Measurements from ENCODE around the gene KCNIP1.
"Not testable (repeated sequence)": the region's sequence is repeated elsewhere in the genome, so short reads cannot be mapped to it uniquely, and the experiment has no call there.

KCNIP1 gene

GRCh38 chr5:170757182-170757601, 253.4 kb downstream of the KCNIP1 start:
- DNase-seq: no peak

DNA sequence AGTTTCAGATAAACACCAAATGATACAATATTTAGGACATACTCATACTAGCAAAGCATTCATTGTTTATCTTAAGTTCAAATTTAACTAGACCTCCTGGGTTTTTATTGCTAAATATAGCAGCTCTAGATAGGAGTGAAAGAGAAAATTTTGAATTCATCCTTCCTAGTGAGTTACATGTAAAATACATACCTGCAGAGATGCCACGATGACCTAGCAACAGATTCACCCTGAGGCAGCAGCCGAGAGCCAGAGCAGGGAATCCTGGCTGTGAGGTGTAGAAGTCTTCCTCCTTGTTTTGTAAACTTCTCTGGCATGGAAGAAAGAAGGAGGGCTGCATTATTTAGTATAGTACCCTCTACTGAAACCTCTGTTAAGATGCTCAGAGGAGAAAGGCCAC, 253.8 kb downstream of the KCNIP1 start:
- no peak for DNase-seq

- no peak for DNase-seq
Observed at GRCh38 chr5:170758481-170758880, 254.7 kb downstream of the KCNIP1 start.

GRCh38 chr5:170760113-170760512, 256.3 kb downstream of the KCNIP1 start:
- no peak for DNase-seq

- no peak for DNase-seq
Observed at GRCh38 chr5:170761048-170761707, 257.4 kb downstream of the KCNIP1 start.

GRCh38 chr5:170761708-170762066, 257.9 kb downstream of the KCNIP1 start:
- DNase-seq: no peak

DNA sequence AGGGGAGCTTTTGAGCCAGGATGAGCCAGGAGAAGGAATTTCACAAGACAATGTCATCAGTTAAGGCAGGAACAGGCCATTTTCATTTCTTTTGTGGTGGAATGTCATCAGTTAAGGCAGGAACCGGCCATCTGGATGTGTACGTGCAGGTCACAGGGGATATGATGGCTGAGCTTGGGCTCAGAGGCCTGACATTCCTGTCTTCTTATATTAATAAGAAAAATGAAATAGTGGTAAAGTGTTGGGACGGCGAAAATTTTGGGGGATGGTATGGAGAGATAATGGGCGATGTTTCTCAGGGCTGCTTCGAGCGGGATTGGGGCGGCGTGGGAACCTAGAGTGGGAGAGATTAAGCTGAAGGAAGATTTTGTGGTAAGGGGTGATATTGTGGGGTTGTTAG, 258.5 kb downstream of the KCNIP1 start:
- not testable (repeated sequence) for DNase-seq

DNA sequence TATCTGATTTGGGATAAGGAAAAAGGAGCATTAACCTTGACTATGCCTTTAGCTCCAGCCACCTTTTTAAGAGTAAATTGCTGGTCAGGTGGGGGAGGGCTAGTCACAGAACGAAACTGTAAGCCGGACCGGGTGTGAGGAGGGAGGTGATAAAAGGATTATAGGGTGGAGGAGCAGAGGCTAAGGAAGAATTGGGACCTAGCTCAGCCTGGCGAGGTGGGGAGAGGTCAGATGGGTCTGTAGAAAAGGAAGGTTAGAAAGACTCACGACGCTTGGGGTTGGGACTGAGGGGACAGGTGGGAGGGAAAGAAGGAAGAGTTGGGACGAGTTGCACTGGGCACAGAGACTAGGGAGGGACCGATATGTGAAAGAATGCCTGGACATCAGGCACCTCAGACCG, 262.0 kb downstream of the KCNIP1 start:
- not testable (repeated sequence) for DNase-seq

DNA sequence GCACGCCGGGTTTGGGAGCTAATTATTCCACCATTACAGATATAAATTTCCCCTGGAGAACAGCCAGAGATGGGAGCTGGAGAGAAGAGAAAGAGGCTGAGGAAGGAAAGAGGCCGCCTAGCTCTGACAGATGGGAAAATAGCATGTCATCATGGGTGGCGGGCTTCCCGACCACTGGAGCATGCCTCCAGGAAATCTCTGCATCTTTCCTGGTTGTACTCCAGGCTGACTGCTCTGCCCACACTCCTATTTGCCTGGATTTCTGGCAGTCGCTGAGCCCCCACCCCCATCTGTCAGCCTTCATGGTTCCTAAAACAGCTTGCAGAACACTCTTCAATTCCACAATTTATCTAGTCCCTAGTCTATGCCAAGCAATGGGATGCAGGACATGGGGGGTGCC, 265.4 kb downstream of the KCNIP1 start:
- no peak for DNase-seq

DNA sequence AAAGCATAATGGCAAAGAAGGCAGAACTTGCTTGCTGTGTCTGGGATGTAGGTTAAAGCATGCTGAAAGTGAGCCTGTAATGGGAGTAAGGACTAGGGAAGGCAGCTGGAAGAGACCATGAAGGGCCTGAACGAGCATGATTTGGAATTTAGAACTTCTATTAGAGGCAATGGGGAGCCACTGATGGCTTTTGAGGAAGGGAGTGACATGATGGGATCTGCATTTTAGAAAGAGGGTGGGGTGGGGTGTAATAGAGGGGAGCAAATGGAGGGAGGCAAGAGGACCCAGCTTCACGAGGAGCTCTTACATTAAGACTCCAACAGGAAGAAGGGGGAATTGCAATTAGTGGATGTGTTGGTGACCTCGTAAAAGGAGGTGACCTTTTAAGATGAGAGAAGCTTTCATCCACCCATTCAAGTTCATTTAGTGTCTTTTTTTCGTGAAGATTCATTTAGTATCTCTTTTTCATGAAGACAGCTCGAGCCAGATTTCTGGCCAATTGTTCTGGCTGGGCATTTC, 266.1 kb downstream of the KCNIP1 start:
- DNase-seq: no peak

- no peak for DNase-seq
Observed at GRCh38 chr5:170771496-170771895, 267.7 kb downstream of the KCNIP1 start.

GRCh38 chr5:170773024-170773985, 269.5 kb downstream of the KCNIP1 start:
- DNase-seq: no peak

- DNase-seq: no peak
Observed at GRCh38 chr5:170774831-170775230, 271.0 kb downstream of the KCNIP1 start.

- no peak for DNase-seq
Observed at GRCh38 chr5:170781946-170782345, 278.1 kb downstream of the KCNIP1 start.

DNA sequence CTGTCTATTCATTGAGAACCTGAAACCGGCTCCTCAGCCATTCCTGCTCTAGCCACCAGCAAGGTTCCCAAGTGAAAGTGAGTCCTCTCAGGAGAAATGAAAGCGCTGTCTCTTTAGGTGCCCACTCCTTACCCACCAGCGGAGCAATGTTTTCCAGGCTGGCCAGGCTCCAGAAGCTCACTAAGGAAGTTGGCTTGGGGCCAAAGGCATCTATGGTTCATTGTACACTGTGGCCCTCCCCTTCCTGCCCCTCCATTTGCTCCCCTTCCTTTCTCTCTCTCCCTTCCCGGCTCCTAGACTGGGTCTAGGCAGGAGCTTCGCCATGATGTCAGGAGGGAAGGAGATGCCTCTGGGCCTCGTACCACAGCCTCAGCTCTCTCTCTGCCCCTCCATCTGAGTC, 278.6 kb downstream of the KCNIP1 start:
- no peak for DNase-seq

DNA sequence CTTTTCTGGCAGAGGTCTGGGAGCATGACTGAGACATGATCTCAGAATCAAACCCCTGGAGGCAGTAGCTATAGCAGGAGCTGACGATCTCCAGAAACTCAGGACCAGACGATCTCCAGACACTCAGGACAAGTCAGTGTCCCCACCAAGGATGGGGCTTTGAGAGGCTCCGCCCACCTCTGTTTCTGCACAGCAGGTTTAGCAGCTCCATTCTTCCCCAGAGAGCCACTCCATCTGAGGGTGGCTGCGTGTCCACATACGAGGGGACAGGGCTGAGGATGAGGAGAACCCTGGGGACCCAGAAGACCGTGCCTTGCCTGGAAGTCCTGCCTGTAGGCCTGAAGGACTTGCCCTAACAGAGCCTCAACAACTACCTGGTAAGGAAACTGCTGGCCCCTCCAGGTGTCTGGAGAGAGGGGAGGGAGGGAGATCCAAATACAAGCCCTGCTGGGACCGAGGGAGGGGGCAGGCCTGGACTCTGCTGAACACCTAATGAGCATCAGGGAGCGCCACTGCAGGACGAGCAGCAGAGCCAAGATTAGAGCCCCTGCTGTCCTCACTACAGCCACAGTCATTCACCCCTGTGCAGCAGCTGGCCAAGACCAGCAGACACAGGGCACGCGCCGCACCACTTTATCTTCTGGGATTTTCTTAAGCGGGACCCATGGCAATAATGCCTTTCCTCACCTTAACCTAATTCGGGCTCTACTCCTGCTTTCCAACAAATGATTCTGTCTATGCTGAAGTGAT, 279.9 kb downstream of the KCNIP1 start, which contains the start of gene GABRP:
Gene GABRP (plus strand): TSS at position 228 of the 750 bp plus-strand sequence. CDS start 4,891 bp downstream, outside the sequence.
- no peak for DNase-seq

- DNase-seq: no peak
Observed at GRCh38 chr5:170785416-170785815, 281.6 kb downstream of the KCNIP1 start.

Measured in NCI-H1930 (cell line).